ENCODE results near the gene CAPN5.

The CAPN5 gene

GRCh38 chr11:77141034-77141433 lies 74.3 kb downstream of the CAPN5 start:
- Histone ChIP-seq H3K9ac (ENCODE audit: low read depth, low read length, poor library complexity) (no peak overlapping the region), H4K8ac (ENCODE audit: low read depth, low read length) (no peak overlapping the region), H2BK12ac (ENCODE audit: low read length) (no peak overlapping the region), H3K23ac (ENCODE audit: low read depth, low read length, poor library complexity) (no peak overlapping the region), H3K9me3 (replicated peaks in 1 of 2; ENCODE audit: control insufficient read depth in 2 of 2, insufficient read depth in 1 of 2, low read depth in 1 of 2, low read length in 2 of 2) (no peaks in the 10 kb centered on the region), H2BK120ac (ENCODE audit: low read depth, low read length) (no peak overlapping the region), H2BK15ac (ENCODE audit: low read length) (no peak overlapping the region), H3K14ac (ENCODE audit: low read length) (no peak overlapping the region), H3K4me1 (ENCODE audit: control insufficient read depth in 2 of 2, insufficient read depth in 1 of 2, low read depth in 1 of 2, low read length in 2 of 2) (peaks cover 0 to 3% of the 10 kb centered on the region in 2 donors), H3K4me2 (ENCODE audit: insufficient read depth, low read length, poor library complexity, severe bottlenecking) (no peak overlapping the region), H2AFZ (ENCODE audit: low read length) (no peak overlapping the region), H3K27ac (replicated peaks; ENCODE audit: low read length) (no peak overlapping the region), H2BK5ac (ENCODE audit: low read length) (no peak overlapping the region), H2AK5ac (ENCODE audit: low read depth, low read length) (no peak overlapping the region), H4K91ac (ENCODE audit: low read depth, low read length, poor library complexity) (no peak overlapping the region), H3K36me3 (replicated peaks in 1 of 2; ENCODE audit: control insufficient read depth in 2 of 2, insufficient read depth in 2 of 2, low read length in 2 of 2) (no peaks in the 10 kb centered on the region), H3K27me3 (ENCODE audit: control insufficient read depth in 3 of 3, insufficient read depth in 3 of 3, low read depth in 1 of 3, low read length in 3 of 3) (peaks cover 0 to 33% (median 0%) of the 10 kb centered on the region in 3 experiments), H3K18ac (ENCODE audit: low read length) (no peak overlapping the region), H3K4ac (ENCODE audit: low read length) (no peak overlapping the region), H3K79me1 (ENCODE audit: low read depth, low read length) (no peaks in the 10 kb centered on the region), H3K4me3 (ENCODE audit: low read length in 2 of 2) (no peak overlapping the region)
- no CpG with 5 or more reads among the region's 4 CpGs for WGBS, 2 donors (ENCODE audit: extremely low coverage in 2 of 2, insufficient read length in 2 of 2, insufficient replicate concordance in 1 of 2)
- DNase-seq (ENCODE audit: low spot score) = no peak

- Histone ChIP-seq H3K27ac (replicated peaks; ENCODE audit: low read length) (no peak overlapping the region), H4K91ac (ENCODE audit: low read depth, low read length, poor library complexity) (no peak overlapping the region), H3K27me3 (ENCODE audit: control insufficient read depth in 3 of 3, insufficient read depth in 3 of 3, low read depth in 1 of 3, low read length in 3 of 3) (peaks cover 0 to 36% (median 0%) of the 10 kb centered on the region in 3 experiments), H3K4me1 (ENCODE audit: control insufficient read depth in 2 of 2, insufficient read depth in 1 of 2, low read depth in 1 of 2, low read length in 2 of 2) (peaks cover 0 to 3% of the 10 kb centered on the region in 2 donors), H3K4ac (ENCODE audit: low read length) (no peak overlapping the region), H3K9me3 (replicated peaks in 1 of 2; ENCODE audit: control insufficient read depth in 2 of 2, insufficient read depth in 1 of 2, low read depth in 1 of 2, low read length in 2 of 2) (no peaks in the 10 kb centered on the region), H3K36me3 (replicated peaks in 1 of 2; ENCODE audit: control insufficient read depth in 2 of 2, insufficient read depth in 2 of 2, low read length in 2 of 2) (no peaks in the 10 kb centered on the region), H3K14ac (ENCODE audit: low read length) (no peak overlapping the region), H3K18ac (ENCODE audit: low read length) (no peak overlapping the region), H3K79me1 (ENCODE audit: low read depth, low read length) (no peaks in the 10 kb centered on the region), H2BK120ac (ENCODE audit: low read depth, low read length) (no peak overlapping the region), H4K8ac (ENCODE audit: low read depth, low read length) (no peak overlapping the region), H2AFZ (ENCODE audit: low read length) (no peak overlapping the region), H3K23ac (ENCODE audit: low read depth, low read length, poor library complexity) (no peak overlapping the region), H2BK12ac (ENCODE audit: low read length) (no peak overlapping the region), H3K9ac (ENCODE audit: low read depth, low read length, poor library complexity) (no peak overlapping the region), H2BK15ac (ENCODE audit: low read length) (no peak overlapping the region), H3K4me3 (ENCODE audit: low read length in 2 of 2) (no peak overlapping the region), H2BK5ac (ENCODE audit: low read length) (no peak overlapping the region), H3K4me2 (ENCODE audit: insufficient read depth, low read length, poor library complexity, severe bottlenecking) (no peak overlapping the region), H2AK5ac (ENCODE audit: low read depth, low read length) (no peak overlapping the region)
- no peak for DNase-seq (ENCODE audit: low spot score)
- no CpG with 5 or more reads among the region's 4 CpGs for WGBS, 2 donors (ENCODE audit: extremely low coverage in 2 of 2, insufficient read length in 2 of 2, insufficient replicate concordance in 1 of 2)
These were observed 74.7 kb downstream of the CAPN5 start for GRCh38 chr11:77141475-77141874.

- Histone ChIP-seq H3K23ac (ENCODE audit: low read depth, low read length, poor library complexity) (no peak overlapping the region), H2BK15ac (ENCODE audit: low read length) (no peak overlapping the region)
- no peak for DNase-seq (ENCODE audit: low spot score)
These were observed 75.6 kb downstream of the CAPN5 start for GRCh38 chr11:77142091-77142975.

GRCh38 chr11:77143405-77144020 lies 76.7 kb downstream of the CAPN5 start:
- no peaks in the 10 kb centered on the region for H3K9me3 ChIP-seq (replicated peaks in 1 of 2; ENCODE audit: control insufficient read depth in 2 of 2, insufficient read depth in 1 of 2, low read depth in 1 of 2, low read length in 2 of 2)
- H3K23ac ChIP-seq (ENCODE audit: low read depth, low read length, poor library complexity) = no peak overlapping the region
- H2BK15ac ChIP-seq (ENCODE audit: low read length) = no peak overlapping the region
- no peaks in the 10 kb centered on the region for H3K36me3 ChIP-seq (replicated peaks in 1 of 2; ENCODE audit: control insufficient read depth in 2 of 2, insufficient read depth in 2 of 2, low read length in 2 of 2)
- no CpG with 5 or more reads among the region's 8 CpGs for WGBS, 2 donors (ENCODE audit: extremely low coverage in 2 of 2, insufficient read length in 2 of 2, insufficient replicate concordance in 1 of 2)
- H4K8ac ChIP-seq (ENCODE audit: low read depth, low read length) = no peak overlapping the region
- H2AK5ac ChIP-seq (ENCODE audit: low read depth, low read length) = no peak overlapping the region
- H3K4ac ChIP-seq (ENCODE audit: low read length) = no peak overlapping the region
- peak overlapping the region; percentile 67 for H2BK5ac ChIP-seq (ENCODE audit: low read length)
- peaks cover 4 to 11% of the 10 kb centered on the region in 2 donors for H3K4me1 ChIP-seq (ENCODE audit: control insufficient read depth in 2 of 2, insufficient read depth in 1 of 2, low read depth in 1 of 2, low read length in 2 of 2)
- H3K14ac ChIP-seq (ENCODE audit: low read length) = no peak overlapping the region
- no peak overlapping the region for H2BK120ac ChIP-seq (ENCODE audit: low read depth, low read length)
- no peak overlapping the region for H3K27ac ChIP-seq (replicated peaks; ENCODE audit: low read length)
- H2AFZ ChIP-seq (ENCODE audit: low read length) = no peak overlapping the region
- no peak for DNase-seq (ENCODE audit: low spot score)
- H3K9ac ChIP-seq (ENCODE audit: low read depth, low read length, poor library complexity) = no peak overlapping the region
- H2BK12ac ChIP-seq (ENCODE audit: low read length) = no peak overlapping the region
- H4K91ac ChIP-seq (ENCODE audit: low read depth, low read length, poor library complexity) = no peak overlapping the region
- H3K79me1 ChIP-seq (ENCODE audit: low read depth, low read length) = no peaks in the 10 kb centered on the region
- peak overlapping the region; percentile 15 for H3K18ac ChIP-seq (ENCODE audit: low read length)
- peaks cover 0 to 47% (median 0%) of the 10 kb centered on the region in 3 experiments for H3K27me3 ChIP-seq (ENCODE audit: control insufficient read depth in 3 of 3, insufficient read depth in 3 of 3, low read depth in 1 of 3, low read length in 3 of 3)
- no peak overlapping the region for H3K4me2 ChIP-seq (ENCODE audit: insufficient read depth, low read length, poor library complexity, severe bottlenecking)
- no peak overlapping the region for H3K4me3 ChIP-seq (ENCODE audit: low read length in 2 of 2)

More at GRCh38 chr11:77142091-77142975, 75.6 kb downstream of the CAPN5 start:
- Histone ChIP-seq H3K27ac (replicated peaks; ENCODE audit: low read length) (no peak overlapping the region), H2BK120ac (ENCODE audit: low read depth, low read length) (no peak overlapping the region), H3K9me3 (replicated peaks in 1 of 2; ENCODE audit: control insufficient read depth in 2 of 2, insufficient read depth in 1 of 2, low read depth in 1 of 2, low read length in 2 of 2) (no peaks in the 10 kb centered on the region), H3K18ac (ENCODE audit: low read length) (peak overlapping the region; percentile 20), H2AK5ac (ENCODE audit: low read depth, low read length) (no peak overlapping the region), H4K8ac (ENCODE audit: low read depth, low read length) (no peak overlapping the region), H3K4me3 (ENCODE audit: low read length in 2 of 2) (no peak overlapping the region), H3K27me3 (ENCODE audit: control insufficient read depth in 3 of 3, insufficient read depth in 3 of 3, low read depth in 1 of 3, low read length in 3 of 3) (peaks cover 0 to 42% (median 0%) of the 10 kb centered on the region in 3 experiments), H3K36me3 (replicated peaks in 1 of 2; ENCODE audit: control insufficient read depth in 2 of 2, insufficient read depth in 2 of 2, low read length in 2 of 2) (no peaks in the 10 kb centered on the region), H2BK12ac (ENCODE audit: low read length) (no peak overlapping the region), H3K79me1 (ENCODE audit: low read depth, low read length) (no peaks in the 10 kb centered on the region), H2BK5ac (ENCODE audit: low read length) (no peak overlapping the region), H2AFZ (ENCODE audit: low read length) (no peak overlapping the region), H3K4me2 (ENCODE audit: insufficient read depth, low read length, poor library complexity, severe bottlenecking) (no peak overlapping the region), H3K14ac (ENCODE audit: low read length) (no peak overlapping the region), H3K4ac (ENCODE audit: low read length) (no peak overlapping the region), H3K9ac (ENCODE audit: low read depth, low read length, poor library complexity) (no peak overlapping the region), H3K4me1 (ENCODE audit: control insufficient read depth in 2 of 2, insufficient read depth in 1 of 2, low read depth in 1 of 2, low read length in 2 of 2) (peaks cover 0 to 3% of the 10 kb centered on the region in 2 donors), H4K91ac (ENCODE audit: low read depth, low read length, poor library complexity) (no peak overlapping the region)
- WGBS, 2 donors (ENCODE audit: extremely low coverage in 2 of 2, insufficient read length in 2 of 2, insufficient replicate concordance in 1 of 2) = no CpG with 5 or more reads among the region's 11 CpGs

Measured in neuronal stem cell (in vitro differentiated cells).